Retina (tissue), 1 donor: ENCODE measurements around the gene DMXL1.
"Not testable (repeated sequence)": the region's sequence is repeated elsewhere in the genome, so short reads cannot be mapped to it uniquely, and the experiment has no call there.

Source experiments
- DNase-seq: peaks from one replicate; pipeline ENCODE4 v3.0.0-alpha.2; 2016

DMXL1 gene

DNA sequence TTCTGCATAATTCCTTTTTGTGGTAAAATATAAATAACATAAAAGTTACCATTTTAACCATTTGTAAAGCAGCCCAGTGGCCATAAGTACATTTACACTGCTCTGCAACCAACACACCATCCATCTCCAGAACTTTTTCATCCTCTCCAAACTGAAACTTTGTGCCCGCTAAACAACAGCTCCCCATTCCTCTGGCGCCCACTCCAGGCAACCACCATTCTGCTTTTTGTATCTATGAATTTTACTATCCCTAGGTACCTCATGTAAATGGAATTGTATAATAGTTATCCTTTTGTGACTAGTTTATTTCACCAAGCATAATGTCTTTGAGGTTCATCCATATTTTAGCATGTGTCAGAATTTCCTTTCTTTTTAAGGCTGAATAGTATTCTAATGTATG is 141.1 kb downstream of the DMXL1 start:
- no peak for DNase-seq

DNA sequence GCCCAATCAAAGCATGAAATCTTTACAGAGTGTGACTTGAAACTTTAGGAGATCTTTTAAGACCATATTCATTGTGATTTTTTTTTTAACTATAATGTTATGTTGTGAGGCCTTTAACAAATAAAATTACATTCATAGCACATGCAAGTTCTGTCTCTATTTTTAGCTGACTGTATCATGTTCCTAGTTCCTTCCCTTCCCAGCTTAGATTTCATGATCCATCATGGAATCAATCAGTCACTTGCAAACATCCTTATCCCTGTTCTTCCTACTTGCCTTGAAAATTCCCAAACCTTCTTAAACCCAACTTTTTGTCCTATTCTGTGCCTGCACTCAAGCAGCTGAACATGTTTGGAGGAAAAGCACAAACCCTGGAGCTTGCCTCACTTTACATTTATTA is 141.8 kb downstream of the DMXL1 start:
- no peak for DNase-seq

DNA sequence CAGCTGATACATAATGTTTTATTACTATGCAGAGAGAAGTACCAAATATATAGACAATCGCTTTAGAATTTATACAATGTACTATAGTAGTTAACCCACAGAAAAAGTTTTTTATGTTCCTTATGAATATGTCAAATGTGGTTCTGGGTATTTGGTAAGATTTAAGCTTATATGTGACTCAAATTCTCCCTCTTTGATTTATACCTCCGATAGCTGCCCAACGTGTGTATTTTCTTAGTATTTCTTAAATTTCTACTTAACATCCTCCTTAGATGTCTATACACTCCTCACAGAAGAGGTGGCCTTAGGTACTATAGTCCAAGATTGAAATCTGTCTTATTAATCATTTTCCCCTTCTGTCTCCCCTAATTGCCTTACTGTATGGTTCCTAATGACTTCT is 146.3 kb downstream of the DMXL1 start:
- DNase-seq, result no peak

DNA sequence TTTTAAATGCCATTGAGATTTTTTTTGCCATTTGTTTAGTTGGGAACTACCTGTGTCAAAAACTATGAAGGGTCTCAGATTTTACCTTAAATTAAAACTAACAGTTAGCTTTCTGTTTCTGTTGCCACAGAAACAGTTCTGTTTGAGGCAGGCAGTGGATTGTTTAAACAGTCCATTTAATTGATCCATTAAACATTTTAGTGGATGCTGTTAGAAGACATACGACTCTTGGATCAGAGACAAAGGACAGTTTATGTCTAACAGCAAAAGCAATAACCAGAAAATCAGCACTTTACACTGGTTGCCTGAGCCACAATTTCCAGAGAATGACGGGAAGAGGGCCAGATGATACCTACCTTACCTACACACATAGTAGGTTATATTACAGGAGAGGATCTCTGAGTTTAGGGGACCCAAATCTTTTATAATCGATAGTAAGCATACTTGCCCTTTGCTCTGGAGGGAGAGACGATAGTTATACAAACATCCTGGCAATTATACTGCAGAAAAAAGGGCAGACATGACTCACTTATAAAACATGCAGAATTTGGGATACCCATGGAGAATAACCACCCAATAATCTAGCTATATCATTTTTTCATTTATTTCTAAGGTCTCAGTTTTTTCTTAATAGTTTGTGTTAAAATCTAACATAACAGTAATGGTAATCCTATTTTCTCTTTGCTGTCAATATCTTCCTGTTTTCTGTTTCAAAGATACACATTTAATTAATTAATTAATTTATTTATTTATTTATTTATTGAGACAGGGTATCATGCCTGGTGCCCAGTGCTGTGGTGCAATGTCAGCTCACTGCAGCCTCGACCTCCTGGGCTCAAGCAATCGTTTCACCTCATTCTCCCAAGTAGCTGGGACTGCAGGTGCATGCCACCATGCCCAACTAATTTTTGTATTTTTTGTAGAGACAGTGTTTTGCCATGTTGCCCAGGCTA is 148.2 kb downstream of the DMXL1 start:
- no peak for DNase-seq

DNA sequence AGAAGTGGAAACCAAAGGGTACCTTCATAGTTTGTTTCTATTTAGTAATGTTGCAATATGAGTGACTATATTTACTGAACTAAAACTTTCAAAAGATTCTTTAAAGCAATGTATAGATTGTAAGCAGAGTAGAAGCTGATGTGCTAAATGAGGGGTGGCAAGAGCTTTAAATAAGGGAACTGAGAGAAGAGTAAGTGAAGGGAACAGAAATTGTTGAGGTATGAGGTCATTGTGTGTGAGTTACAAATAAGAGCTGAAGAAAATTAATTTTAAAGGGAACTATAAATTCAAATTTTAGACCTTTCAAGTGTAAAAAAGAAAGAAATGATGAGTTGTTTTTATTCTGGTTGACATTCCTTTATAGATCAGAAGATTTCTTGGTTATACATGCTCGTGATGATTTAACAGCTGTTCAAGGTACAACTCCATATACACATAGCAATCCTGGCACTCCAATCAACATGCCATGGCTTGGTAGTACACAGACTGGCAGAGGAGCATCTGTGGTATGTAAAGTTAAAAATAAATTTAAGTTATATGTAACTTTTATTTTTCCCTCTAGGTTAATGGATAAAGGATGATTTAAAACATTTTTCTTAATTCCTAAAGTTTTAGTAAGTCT is 149.8 kb downstream of the DMXL1 start:
- no peak for DNase-seq

DNA sequence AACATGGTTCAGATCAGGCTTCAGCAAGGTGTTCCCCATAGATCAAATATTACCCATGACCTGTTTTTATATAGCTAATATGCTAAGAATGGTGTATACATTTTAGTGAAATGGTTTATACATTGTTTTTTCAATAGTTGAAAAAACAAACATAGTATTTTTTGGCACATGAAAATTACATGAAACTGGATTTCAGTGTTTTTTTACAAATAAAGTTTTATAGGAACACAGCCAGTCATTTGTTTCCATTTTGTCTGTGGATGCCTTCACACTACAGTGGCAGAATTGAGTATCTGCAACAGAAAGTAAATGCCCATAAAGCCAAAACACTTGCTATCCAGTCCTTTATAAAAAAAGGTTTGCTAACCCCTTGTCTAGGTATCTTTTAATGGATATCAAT is 150.4 kb downstream of the DMXL1 start:
- no peak for DNase-seq

DNA sequence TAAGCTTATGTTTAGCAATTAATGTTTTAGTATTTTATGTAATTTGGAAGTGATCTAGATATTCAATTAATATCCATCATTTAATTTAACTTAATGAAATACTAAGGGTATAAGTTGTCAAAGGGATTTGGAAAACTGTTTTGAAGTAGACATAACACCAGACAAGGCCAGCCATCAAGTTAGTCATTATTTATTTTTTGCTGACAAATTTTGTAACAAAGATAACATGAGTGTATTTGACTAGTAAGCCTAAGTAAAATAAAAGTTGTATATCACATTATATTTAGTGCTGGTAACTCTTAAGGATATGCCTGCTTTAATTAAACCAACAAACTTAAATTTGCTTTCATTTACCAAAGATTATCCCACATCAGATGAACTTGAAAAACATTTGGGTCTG is 159.1 kb downstream of the DMXL1 start:
- no peak for DNase-seq

DNA sequence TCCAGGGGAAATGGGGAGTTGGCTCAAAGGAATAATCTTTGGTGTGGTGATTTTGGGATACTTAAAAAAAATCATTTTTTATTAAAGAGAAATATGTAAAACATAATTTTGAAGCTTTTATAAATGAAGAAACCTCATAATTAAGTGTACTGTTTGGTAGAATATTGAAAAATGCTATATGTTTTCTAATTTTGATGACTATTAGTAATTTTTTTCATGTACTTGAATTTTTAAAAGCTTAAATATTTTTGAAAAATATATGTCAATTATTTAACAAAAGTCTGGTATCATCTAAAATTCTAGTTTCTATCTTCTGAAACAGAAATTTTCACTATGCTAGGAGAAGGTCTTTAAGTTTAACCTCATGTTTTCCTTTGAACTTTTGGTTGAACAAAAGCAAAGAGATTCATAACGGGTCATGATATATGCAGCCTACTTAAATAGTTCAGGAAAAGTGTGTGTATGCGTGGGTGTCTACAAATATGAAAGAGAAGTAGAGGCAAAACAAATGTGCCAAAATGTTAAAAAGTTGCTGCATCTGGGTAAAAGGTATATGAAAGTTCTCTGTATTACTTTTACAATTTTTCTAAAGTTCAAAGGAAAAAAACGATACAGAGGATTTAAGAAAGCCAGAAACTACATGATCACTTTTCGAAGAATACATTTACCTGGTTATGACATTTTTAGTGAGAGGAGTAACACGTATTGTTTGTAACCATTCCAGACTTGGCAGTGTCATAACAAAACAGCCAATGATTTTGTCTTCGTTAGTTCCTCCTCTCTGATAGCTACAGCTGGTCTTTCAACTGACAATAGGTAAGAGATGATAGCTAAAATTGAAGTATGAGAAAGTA is 167.6 kb downstream of the DMXL1 start:
- no peak for DNase-seq

DNA sequence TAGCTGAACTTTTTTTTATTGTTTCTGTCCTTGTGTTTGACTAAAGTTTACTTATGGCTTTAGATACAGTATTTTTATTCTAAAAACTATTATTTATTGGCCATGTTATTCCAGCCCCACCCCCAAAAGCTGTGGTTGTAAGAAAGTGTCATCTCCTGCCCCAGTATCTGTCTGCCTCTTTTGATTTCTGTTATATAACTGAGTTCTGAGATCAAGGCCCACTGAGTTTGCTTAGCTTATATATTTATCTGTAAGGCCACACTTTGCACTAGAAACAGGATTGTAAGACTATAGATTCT is 168.2 kb downstream of the DMXL1 start:
- DNase-seq, result no peak

DNA sequence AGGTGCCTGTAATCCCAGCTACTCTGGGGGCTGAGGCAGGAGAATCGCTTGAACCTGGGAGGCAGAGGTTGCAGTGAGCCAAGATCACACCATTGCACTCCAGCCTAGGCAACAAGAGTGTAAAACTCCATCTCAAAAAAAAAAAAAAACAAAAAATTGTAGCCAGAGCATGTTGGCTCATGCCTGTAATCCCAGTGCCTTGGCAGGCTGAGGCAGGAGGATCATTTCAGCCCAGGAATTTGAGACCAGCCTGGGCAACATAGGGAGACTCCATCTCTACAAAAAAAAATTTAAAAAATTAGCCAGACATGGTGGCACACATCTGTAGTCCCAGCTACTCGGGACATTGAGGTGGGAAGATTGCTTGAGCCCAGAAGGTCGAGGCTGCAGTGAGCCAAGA is 168.9 kb downstream of the DMXL1 start:
- not testable (repeated sequence) for DNase-seq

DNA sequence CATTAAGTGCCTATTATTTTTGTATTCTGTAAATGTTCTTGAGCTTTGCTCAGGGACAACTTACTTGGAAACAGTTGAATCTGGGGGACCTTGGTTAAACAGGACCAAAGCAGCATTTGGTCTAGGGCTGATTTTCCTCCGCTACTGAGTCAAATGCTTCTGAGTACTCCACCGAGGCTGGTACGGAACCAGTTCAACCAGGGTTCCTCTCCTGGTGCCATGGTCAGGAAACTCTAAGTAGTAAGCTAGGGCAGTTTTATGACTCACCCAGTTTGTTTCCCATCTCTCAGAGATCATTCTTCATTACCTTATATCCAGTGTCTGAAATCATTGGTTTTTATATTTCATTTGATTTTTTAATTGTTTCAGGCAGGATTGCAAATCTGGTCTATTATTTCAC is 173.0 kb downstream of the DMXL1 start:
- DNase-seq, result no peak

DNA sequence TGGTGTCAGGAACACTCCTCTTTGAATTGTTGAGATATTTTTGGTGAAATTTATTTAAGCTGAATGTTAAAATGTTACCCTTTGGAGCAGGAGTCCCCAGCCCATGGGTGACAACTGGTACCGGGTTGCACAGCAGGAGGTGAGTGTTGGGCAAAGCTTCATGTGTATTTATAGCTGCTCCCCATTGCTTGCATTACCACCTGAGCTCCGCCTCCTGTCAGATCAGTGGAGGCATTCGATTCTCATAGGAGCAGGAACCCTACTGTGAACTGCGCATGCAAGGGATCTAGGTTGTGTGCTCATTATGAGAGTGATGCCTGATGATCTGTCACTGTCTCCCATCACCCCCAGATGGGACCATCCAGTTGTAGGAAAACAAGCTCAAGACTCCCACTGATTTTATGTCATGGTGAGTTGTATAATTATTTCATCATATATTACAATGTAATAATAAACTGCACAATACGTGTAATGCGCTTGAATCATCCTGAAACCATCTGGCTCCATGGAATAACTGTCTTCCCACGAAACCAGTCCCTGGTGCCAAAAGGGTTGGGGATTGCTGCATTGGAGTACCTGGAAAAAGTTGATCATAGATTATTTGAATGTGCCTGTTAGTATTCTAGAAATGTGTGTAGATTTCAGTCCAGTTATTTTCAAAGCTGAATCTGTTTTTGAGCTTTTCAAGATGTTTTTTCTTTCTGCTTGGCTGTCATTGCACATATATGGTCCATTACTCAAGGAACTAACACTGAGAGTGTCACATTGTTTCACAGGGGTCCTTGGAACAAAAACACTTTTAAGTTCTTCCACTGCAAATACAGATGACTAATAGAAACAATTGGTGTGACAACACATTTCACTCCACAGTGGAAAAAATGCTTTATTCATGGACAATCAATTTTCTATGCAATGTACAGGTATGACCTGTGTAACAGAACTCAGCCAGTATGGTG is 180.3 kb downstream of the DMXL1 start:
- DNase-seq, result no peak

DNA sequence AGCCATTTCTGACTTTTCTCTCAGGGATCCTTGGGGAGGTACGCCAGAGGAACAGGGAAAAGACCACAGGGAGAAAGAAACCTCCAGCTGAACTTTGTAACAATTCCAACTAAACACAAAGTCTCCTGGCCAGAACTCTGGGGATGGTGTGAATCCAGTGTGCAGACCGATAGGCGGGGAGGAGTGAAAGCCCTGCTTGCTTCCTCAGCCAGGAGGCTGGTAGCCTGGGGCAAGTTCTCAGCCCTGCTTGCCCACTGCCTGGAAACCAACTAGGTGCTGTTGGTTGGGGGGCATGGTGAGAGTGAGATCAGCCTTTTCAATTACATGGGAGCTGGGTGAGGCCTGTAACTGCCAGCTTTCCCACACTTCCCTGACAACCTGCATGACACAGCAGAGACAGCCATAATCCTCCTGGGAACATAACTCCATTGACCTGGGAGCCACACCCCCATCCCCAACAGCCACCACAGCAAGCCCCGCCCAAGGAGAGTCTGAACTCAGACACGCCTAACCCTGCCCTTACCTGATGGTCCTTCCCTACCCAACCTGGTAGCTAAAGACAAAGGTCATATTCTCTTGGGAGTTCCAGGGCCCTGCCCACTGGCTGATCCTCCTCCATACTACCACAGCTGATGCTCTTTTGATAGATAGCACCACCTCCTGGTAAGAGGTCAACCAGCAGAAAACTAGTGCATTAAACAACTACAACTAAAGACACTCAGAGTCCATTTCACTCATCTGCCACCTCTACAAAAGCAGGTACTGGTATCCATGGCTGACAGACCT is 184.9 kb downstream of the DMXL1 start:
- no peak for DNase-seq

DNA sequence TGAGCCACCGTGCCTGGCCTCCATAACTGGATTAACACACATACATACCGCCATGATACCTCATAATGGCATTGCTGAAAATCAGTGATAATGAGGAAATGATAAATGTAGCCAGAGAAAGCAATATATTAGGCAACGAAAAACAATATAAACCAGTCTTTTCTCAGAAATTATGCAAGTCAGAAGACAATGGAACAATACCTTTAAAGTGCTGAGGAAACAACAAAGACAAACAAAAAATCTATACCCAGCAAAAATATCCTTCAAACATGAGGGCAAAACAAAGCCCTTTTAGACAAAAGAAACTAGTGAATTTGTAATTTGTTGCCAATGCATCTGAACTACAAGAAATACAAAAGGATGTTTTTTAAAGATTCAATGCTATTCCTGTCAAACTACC is 186.7 kb downstream of the DMXL1 start:
- DNase-seq, result no peak

DNA sequence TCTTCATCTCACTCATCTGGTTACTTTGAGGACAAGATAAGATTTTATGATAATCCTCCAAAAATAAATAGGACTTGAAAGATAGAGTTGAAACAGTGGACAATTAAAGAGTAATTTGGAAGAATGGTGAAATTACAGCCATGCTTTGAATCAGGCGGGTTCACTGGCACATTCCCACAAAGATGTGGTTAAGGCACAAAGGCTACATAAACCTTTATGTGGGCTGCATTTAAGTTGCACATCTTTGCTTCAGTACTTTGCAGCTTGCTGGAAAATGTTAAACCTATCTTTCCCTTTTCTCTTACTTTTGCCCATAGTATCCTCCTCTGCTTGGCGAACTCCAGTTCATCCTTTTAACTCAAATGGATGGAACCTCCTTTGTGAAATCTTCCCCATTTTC is 192.8 kb downstream of the DMXL1 start:
- DNase-seq, result no peak

DNA sequence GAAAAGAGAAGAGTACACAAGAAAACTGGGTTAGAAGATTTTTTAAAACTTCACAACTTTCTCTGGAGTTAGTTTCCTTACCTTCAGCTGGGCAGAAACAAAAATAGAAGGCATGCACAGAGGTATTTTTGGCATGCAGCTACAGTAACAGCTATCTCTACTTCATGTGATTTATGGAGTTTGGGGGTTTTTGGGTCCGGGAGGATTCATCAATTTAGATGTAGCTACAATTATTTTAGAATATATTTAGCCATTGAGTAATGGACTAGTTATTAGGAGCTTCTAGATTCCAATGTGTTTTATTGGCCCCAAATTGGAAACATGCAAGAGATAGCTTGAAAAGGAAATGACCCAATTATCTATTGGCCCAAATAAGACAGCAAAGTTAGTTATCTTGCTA is 193.3 kb downstream of the DMXL1 start:
- no peak for DNase-seq

DNA sequence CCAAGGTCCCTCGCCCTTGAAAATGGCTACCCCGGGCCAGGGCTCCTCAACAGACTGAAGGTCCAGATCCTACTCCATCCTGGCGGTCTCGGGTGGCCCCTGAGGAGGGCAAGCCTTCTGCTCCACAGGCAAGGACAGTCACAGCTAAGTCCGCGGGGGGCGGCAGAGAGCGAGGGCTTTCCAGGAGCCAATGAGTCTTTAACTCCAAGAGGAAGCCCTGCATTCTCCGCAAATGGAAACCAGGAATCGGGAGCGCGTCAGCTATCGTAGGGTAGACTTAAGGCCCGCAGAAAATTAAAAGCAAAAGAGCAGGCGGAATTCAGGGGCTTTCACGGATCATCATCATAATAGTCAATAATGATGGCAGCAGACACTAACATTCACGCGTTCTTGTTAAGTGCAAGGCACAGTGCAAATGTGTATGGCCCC is 197.1 kb downstream of the DMXL1 start:
- DNase-seq, result peak; percentile 93

DNA sequence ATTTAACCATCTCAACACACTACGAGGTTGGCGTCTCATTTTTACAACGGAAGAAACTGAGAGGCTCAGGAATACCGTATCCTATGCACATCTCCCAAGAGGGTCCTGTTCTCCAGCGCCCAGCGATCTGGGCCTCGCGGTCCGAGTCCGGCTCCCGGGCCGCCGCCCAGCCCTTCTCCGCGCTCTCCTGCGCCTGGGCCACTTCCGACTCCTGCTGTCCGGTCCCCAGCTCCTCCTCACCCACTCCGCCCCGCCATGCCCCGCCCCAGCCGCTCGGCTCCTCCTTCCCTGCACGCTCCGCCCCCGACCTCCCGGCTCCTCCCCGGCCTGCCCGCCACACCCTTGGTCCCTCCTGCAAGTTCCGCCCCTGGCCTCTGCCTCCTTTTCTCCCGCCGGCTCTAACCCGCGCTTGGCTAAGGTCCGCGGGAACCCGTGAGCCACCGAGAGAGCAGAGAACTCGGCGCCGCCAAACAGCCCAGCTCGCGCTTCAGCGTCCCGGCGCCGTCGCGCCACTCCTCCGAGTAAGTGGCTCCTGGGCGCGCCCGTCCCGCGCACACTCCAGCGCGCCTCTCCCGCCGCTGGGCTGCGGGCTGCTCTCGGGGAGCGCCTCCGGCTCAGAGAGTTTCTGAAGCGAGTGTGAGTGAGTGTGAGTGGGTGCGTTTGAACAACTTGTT is 197.6 kb downstream of the DMXL1 start:
- DNase-seq, result peak; percentile 94

DNA sequence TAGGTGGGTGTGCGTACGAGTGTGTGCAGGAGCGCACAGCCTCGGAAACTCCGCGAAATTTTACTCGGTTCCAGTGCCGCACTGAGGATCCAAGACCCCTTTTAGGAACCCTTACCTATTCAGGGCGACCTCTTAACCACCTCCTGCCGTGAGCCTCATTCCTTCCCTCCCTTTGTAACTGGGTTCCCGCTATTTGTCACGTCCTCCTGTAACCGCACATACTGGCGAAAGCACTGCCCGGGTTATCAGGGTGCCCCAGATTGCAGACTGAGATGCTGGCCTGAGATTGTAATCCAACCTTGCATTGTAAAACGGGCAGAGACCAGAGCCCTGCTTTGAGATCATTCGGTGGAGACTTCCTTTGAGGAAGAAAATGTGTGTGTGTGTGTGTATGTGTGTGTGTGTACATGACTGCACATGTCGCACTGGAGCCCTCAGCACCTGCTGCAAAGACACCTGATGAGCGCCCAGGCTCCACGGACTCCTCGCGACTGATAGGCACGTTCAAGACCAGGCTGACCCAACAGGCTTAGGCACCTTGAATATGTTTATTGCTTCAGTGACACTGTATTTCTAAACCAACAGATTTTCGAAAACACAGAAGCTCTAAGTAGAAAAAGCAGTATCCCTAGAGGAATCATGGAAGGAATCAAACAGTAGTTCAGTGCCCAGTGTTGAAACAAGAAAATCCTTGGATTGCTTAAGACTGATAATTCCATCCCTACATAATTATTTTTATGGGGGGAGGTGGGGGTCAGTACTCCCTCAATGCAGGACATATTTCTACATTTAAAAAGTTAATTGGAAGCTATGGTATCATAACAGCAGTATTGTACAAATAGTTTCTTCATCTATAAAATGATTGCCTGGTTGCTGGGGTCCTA is 198.4 kb downstream of the DMXL1 start:
- no peak for DNase-seq

DNA sequence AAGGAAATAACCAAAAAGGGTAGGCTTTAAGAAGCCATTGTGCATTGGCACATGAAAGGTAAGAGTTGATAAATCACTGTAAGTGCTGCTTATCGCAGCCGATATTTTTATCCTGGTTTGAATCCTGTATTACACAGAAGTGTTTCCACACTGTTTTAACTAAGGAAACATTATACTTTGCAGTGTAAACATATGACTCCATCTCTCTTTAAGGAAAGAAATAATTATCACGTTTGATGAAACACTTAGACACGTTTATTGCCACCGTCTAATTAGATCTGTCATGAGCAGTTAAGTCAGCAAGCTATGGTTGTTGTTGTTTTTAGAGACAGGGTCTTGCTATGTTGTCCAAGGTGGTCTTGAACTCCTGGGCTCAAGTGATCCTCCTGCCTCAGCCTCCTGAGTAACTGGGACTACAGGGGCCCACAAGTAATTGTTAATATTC is 199.3 kb downstream of the DMXL1 start:
- DNase-seq, result no peak
